Choroid plexus epithelial cell (primary cell): ENCODE results near the gene PLXNB1.

Source experiments
- DNase-seq: peaks from one replicate; pipeline ENCODE4 v3.0.0-alpha.2; 2010; ENCODE audit warnings: low read depth
- H3K4me3 ChIP-seq: 2 replicates; pipeline ENCODE4 v1.5.1; 2011; ENCODE audit warnings: low read depth, mild to moderate bottlenecking, control low read depth, low read length, moderate library complexity
- CTCF ChIP-seq: conservative IDR thresholded peaks from 2 replicates; pipeline ENCODE4 v1.5.1; 2011; ENCODE audit warnings: low read depth, mild to moderate bottlenecking, control low read depth, inconsistent platforms, low read length, moderate library complexity

The PLXNB1 gene

GRCh38 chr3:48433472-48434118, 3.7 kb upstream of the PLXNB1 start:
- no peak overlapping the region for H3K4me3 ChIP-seq
- no peak for TF ChIP-seq CTCF
- DNase-seq = peak; percentile 21

- TF ChIP-seq CTCF = peak; percentile 33
- no peak overlapping the region for H3K4me3 ChIP-seq
- peak; percentile 23 for DNase-seq
Measured at GRCh38 chr3:48432411-48433371, 2.8 kb upstream of the PLXNB1 start.

GRCh38 chr3:48431224-48432029, 1.5 kb upstream of the PLXNB1 start:
- no peak for TF ChIP-seq CTCF
- DNase-seq = no peak
- no peak overlapping the region for H3K4me3 ChIP-seq

- TF ChIP-seq CTCF = no peak
- no peak overlapping the region for H3K4me3 ChIP-seq
- DNase-seq = no peak
Measured at GRCh38 chr3:48430708-48431101, 819 bp upstream of the PLXNB1 start.

GRCh38 chr3:48429317-48429959, 448 bp downstream of the PLXNB1 start:
- no peak for TF ChIP-seq CTCF
- DNase-seq = peak; percentile 17

DNA sequence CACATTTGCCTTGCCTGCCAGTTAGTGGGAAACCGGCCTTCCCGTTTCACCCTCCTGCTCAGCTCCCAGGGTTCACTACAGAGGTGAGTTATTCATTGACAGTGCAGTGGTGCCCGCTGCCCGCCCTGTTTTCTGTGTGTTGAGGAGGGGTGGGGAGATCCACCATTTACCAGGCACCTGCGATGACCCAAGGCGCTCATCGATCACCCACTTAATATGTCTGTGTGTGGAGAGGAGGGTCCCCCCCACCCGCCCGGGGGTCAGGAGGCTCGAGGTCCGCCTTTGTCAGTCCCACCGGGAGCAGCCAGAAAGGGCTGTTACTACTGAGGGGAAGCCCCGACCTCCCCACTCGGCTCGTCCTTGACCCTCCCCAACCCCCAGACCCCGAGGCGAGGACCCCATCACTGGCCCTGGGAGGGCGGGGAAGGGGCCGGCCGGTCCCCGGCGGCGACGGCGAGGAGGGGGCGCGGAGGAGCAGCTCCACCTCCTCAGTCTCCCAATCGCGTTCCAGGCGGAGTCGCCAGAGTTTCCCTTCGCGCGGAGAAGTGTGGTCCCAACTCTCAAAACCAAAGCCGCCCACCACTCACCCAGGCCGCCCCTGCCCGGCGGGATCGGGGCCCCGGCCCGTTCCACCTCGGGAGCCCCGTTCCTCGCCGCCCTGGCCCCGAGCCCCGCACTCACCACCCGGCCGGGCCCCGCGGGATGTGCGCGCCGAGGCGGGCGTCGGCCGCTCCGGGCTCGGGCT, 1.1 kb downstream of the PLXNB1 start:
- DNase-seq = peak; percentile 29
- TF ChIP-seq CTCF = no peak
- H3K4me3 ChIP-seq = peak overlapping the region; percentile 69

More at GRCh38 chr3:48429317-48429959, 448 bp downstream of the PLXNB1 start:
- H3K4me3 ChIP-seq = peak overlapping the region; percentile 69
